RWPE1 (cell line): ENCODE data around the gene ASPN.

Experiments
- CTCF ChIA-PET: fragments of 350-600 bp; sonication (Branson Sonifier 250); formaldehyde crosslinking; extraction: SDS; loops from one replicate; lab custom pipeline; 2021; lab: Yijun Ruan, JAX
- POLR2A ChIA-PET: fragments of 400-600 bp; formaldehyde crosslinking; extraction: SDS; loops from one replicate; lab custom pipeline; 2020; ENCODE audit warnings: antibody characterized with exemption; ENCODE audit not compliant: low non-redundant PET; lab: Yijun Ruan, JAX
- DNase-seq: peaks from one replicate; pipeline ENCODE4 v3.0.0; 2012; ENCODE audit warnings: low spot score
- H3K27ac ChIP-seq: fragments of 450-650 bp; 2 replicates; pipeline ENCODE4 v1.5.1; 2017
- CTCF ChIP-seq: fragments of 450-650 bp; conservative IDR thresholded peaks from 2 replicates; pipeline ENCODE4 v1.5.1; 2017; ENCODE audit warnings: low read depth, mild to moderate bottlenecking

The ASPN gene

DNA sequence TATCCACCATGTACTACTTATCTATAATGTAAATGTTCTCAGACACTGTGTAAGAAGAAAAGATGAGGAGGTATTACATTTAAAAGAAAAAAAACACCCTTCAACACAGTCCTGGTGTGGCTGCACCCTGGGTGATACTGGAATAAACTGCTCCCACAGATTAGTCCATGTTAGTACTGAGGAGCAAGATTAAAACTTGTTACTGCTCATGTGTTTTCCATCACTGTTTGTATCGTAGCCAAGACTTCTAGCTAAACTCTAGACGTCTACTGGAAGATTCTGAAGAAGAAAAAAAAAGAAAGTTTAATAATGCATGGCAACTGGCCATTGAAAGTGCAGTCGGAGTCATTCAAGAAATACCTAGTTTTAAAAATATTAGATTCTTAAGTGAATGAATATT lies at the start of gene ASPN:
TSS of gene ASPN (minus strand) at position 178 of the 400 bp plus-strand sequence.
- no peak within 1 kb of the TSS for H3K27ac ChIP-seq
- POLR2A ChIA-PET = interaction anchor here (0.6 kb wide), 1 partner anchor 14 kb away, joined by 8 read pairs; no protein-coding TSS in a partner anchor
- no peak for DNase-seq
- CTCF ChIA-PET = no interaction called here
- TF ChIP-seq CTCF = no peak

DNA sequence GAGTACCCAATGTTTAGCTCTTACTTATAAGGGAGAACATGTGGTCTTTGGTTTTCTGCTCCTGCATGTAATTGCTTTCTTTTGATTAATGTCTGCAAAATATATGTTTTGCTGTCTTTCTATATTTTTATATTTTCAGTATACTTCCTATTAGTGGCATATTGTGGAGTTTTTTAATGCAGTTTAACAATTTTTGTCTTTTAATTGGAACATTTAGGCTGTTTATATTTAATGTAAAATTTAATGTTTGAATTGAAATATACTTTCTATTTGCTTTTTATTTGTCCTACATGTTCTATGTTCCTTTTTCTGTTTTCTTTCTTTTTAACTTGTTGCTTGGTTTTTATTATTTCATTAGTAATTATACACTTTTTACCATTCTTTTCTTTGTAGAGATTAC lies 48.6 kb upstream of the ASPN start:
- H3K27ac ChIP-seq = no peak overlapping the region
- no peak for TF ChIP-seq CTCF
- ChIA-PET POLR2A (no interaction called here), CTCF (no interaction called here)
- no peak for DNase-seq

DNA sequence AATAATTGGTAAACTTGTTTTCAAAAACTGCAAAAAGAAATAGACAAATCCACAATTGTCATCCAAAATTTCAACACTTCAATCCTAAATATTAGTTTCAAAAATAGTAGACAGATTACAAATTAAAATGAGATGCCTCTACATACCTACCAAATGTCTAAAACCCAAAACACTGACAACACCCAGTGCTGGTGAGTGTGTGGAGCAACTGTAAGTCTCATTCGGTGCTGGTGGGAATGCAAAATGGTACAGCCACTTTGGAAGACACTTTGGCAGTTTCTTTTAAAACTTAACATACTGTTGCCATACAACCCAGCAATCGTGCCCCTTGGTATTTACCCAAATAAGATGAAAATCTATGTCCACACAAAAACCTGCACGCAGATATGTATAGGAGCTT lies 46.8 kb upstream of the ASPN start:
- ChIA-PET CTCF (no interaction called here), POLR2A (no interaction called here)
- TF ChIP-seq CTCF = no peak

DNA sequence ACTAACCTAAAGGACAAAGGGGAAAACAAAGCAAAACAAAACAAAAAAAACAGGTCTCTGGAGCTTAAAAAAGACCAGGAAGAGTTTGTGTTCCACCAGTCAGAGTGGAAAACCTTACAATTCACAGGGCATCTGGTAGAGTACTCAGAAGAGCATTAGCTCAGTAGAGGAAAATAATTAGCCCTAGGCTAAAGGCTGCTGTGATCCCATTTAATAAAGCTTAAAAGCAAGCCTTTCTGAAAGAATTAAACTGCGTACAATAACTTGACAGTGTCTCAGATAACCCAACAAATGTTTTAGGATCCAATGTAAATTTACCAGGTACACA lies 46.2 kb upstream of the ASPN start:
- DNase-seq = no peak
- ChIA-PET CTCF (no interaction called here), POLR2A (no interaction called here)
- no peak for TF ChIP-seq CTCF
- no peak overlapping the region for H3K27ac ChIP-seq

More for the DNA sequence above, 46.8 kb upstream of the ASPN start:
- no peak overlapping the region for H3K27ac ChIP-seq
- no peak for DNase-seq

DNA sequence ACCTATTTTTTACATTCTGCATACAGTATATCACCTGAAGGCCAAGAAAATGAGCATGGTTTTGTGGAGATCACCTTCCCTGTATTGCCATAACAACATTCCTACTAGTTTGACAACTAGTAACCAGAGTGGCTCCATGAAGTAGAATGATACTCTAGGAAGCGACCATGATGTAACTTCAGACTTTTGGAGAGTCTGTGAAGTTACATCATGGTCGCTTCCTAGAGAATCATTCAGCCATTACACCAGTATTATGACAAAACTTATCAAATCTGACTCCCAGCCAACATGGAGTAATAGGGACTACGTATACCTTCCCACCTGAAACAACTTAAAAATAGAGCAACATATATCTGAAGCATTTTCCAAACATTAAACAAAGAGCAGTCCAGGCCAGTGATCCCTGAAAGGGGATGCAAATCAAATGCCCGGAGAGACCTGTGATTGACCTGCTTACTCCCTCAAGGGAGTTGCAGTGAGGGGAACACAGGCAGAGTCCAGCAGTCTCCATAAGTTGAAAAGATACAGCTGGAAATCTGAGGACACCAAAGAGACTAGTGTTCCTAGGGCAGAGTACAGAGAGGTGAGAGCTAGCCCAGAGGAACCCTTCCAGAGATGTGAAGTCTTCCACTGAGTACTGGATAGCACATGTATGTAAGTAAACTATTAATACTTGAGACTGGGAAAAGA lies 45.7 kb upstream of the ASPN start:
- H3K27ac ChIP-seq = no peak overlapping the region
- ChIA-PET POLR2A (no interaction called here), CTCF (no interaction called here)
- no peak for TF ChIP-seq CTCF
- DNase-seq = no peak

- no peak for DNase-seq
- CTCF ChIA-PET = interaction anchor here (1.2 kb wide), 1 partner anchor 10 kb away, joined by 3 read pairs; no protein-coding TSS in a partner anchor
- POLR2A ChIA-PET = no interaction called here
- TF ChIP-seq CTCF = no peak
- no peak overlapping the region for H3K27ac ChIP-seq
Measured at GRCh38 chr9:92527291-92527828, 45.1 kb upstream of the ASPN start.
